H1 (cell line): ENCODE measurements around the gene B3GAT2. TPM values are rescaled to one million over a fixed set of nuclear protein-coding genes. Genes with fewer than 3 reads are reported as not detected.

Source experiments
- CTCF ChIA-PET: fragments of 300-600 bp; sonication (Branson Sonifier 250); formaldehyde crosslinking; loops from one replicate; lab custom pipeline; 2021; ENCODE audit not compliant: partially characterized antibody; lab: Charles Lee
- POLR2A ChIA-PET: fragments of 300-600 bp; sonication (Branson Sonifier 250); formaldehyde crosslinking; loops from one replicate; lab custom pipeline; 2021; ENCODE audit warnings: inconsistent platforms; ENCODE audit not compliant: partially characterized antibody; lab: Charles Lee
- DNase-seq, 2 experiments: peaks; one replicate each; pipeline versions ENCODE4 v3.0.0 to v3.0.0-alpha.2; 2010 to 2022; ENCODE audit warnings: low spot score in 2 of 2, low read depth in 1 of 2, mixed read lengths in 1 of 2
- FAIRE-seq: peaks from 2 replicates; lab custom pipeline; 2011; peaks lifted over from hg19 to GRCh38; lab: Jason Lieb, UNC
- H2AFZ ChIP-seq: 2 replicates; pipeline ENCODE4 v1.8.1; 2012; ENCODE audit warnings: low read length, inconsistent platforms
- H2AK5ac ChIP-seq: 2 replicates; pipeline ENCODE4 v1.6.1; 2013; ENCODE audit warnings: low read depth, low read length
- H2BK120ac ChIP-seq: replicated peaks from 2 replicates; pipeline ENCODE3; 2013; ENCODE audit warnings: low read depth, low read length, inconsistent platforms
- H2BK12ac ChIP-seq: 2 replicates; pipeline ENCODE4 v1.6.1; 2013; ENCODE audit warnings: low read depth, low read length
- H2BK15ac ChIP-seq: 2 replicates; pipeline ENCODE4 v1.6.1; 2013; ENCODE audit warnings: low read length
- H2BK20ac ChIP-seq: 2 replicates; pipeline ENCODE4 v1.6.1; 2013; ENCODE audit warnings: low read length
- H2BK5ac ChIP-seq: 2 replicates; pipeline ENCODE4 v1.6.1; 2013; ENCODE audit warnings: low read depth, low read length
- H3K14ac ChIP-seq: 2 replicates; pipeline ENCODE4 v1.6.1; 2013; ENCODE audit warnings: inconsistent platforms; ENCODE audit not compliant: insufficient read length
- H3K18ac ChIP-seq: 2 replicates; pipeline ENCODE4 v1.6.1; 2013; ENCODE audit warnings: low read length; ENCODE audit errors: extremely low read depth
- H3K23ac ChIP-seq: 2 replicates; pipeline ENCODE4 v1.6.1; 2013; ENCODE audit warnings: inconsistent platforms; ENCODE audit not compliant: insufficient read length
- H3K23me2 ChIP-seq: 2 replicates; pipeline ENCODE4 v1.6.1; 2013; ENCODE audit warnings: low read depth, low read length
- H3K27ac ChIP-seq: 2 replicates; pipeline ENCODE4 v1.6.1; 2011; ENCODE audit warnings: low read depth, low read length, inconsistent platforms
- H3K27me3 ChIP-seq, 4 experiments: replicated peaks in 1 of 4; 1 replicate in 1 of 4; 2 replicates in 3 of 4; pipeline versions ENCODE4 v1.6.1 to v1.8.1; 2011 to 2013; ENCODE audit warnings: low read length in 3 of 4, mild to moderate bottlenecking in 3 of 4, inconsistent platforms in 2 of 4, mixed read lengths in 2 of 4, moderate library complexity in 1 of 4; ENCODE audit not compliant: control insufficient read depth in 3 of 4, insufficient read depth in 3 of 4; ENCODE audit errors: extremely low read depth in 1 of 4
- H3K36me3 ChIP-seq, 4 experiments: 2 replicates each; pipeline versions ENCODE4 v1.6.1 to v1.8.1; 2011 to 2013; ENCODE audit warnings: mild to moderate bottlenecking in 4 of 4, low read length in 3 of 4, moderate library complexity in 2 of 4, control low read depth in 1 of 4, inconsistent platforms in 1 of 4; ENCODE audit not compliant: insufficient read depth in 4 of 4, control insufficient read depth in 2 of 4
- H3K4ac ChIP-seq: replicated peaks from 2 replicates; pipeline ENCODE3; 2013; ENCODE audit warnings: low read length, low read depth, mixed read lengths, inconsistent platforms; ENCODE audit not compliant: insufficient read length
- H3K4me1 ChIP-seq, 4 experiments: replicated peaks in 1 of 4; 1 replicate in 1 of 4; 2 replicates in 3 of 4; pipeline versions ENCODE4 v1.6.1 to v1.8.1; 2011 to 2013; ENCODE audit warnings: low read length in 3 of 4, inconsistent platforms in 2 of 4, mixed read lengths in 1 of 4; ENCODE audit not compliant: insufficient read depth in 4 of 4, control insufficient read depth in 3 of 4
- H3K4me2 ChIP-seq, 2 experiments: 2 replicates each; pipeline versions ENCODE4 v1.6.1 to v1.8.1; 2011 to 2013; ENCODE audit warnings: low read depth in 2 of 2, low read length in 2 of 2, control low read depth in 1 of 2, inconsistent platforms in 1 of 2, mild to moderate bottlenecking in 1 of 2; ENCODE audit not compliant: insufficient read depth in 1 of 2
- H3K4me3 ChIP-seq, 4 experiments: fragments of 200-600, 300-600 bp in 1 of 4; sonication (generic), shearing (Covaris generic), sonication (Bioruptor Twin) in 1 of 4; 2 replicates each; pipeline versions ENCODE4 v1.5.1 to v1.8.1; 2011 to 2016; ENCODE audit warnings: low read length in 4 of 4, low read depth in 3 of 4, control low read depth in 2 of 4, inconsistent platforms in 2 of 4, mild to moderate bottlenecking in 2 of 4, mixed read lengths in 1 of 4, moderate library complexity in 1 of 4; ENCODE audit not compliant: insufficient read depth in 2 of 4; ENCODE audit errors: extremely low read depth in 1 of 4
- H3K56ac ChIP-seq: replicated peaks from 2 replicates; pipeline ENCODE3; 2013; ENCODE audit warnings: low read depth, mild to moderate bottlenecking, mixed read lengths, low read length, inconsistent platforms; ENCODE audit not compliant: insufficient read length
- H3K79me1 ChIP-seq: 2 replicates; pipeline ENCODE4 v1.6.1; 2013; ENCODE audit warnings: low read depth, low read length, control low read depth
- H3K79me2 ChIP-seq, 2 experiments: 2 replicates each; pipeline versions ENCODE4 v1.6.1 to v1.8.1; 2012 to 2013; ENCODE audit warnings: low read length in 2 of 2, mild to moderate bottlenecking in 2 of 2, inconsistent platforms in 1 of 2; ENCODE audit not compliant: insufficient read depth in 2 of 2, control insufficient read depth in 1 of 2
- H3K9ac ChIP-seq, 4 experiments: replicated peaks in 1 of 4; 1 replicate in 1 of 4; 2 replicates in 3 of 4; pipeline versions ENCODE4 v1.6.1 to v1.8.1; 2011 to 2013; ENCODE audit warnings: low read depth in 3 of 4, low read length in 3 of 4, control low read depth in 2 of 4, mild to moderate bottlenecking in 2 of 4, moderate library complexity in 2 of 4, inconsistent platforms in 1 of 4; ENCODE audit errors: extremely low read depth in 1 of 4
- H3K9me3 ChIP-seq, 2 experiments: 2 replicates each; pipeline versions ENCODE4 v1.6.1 to v1.8.1; 2012 to 2013; ENCODE audit warnings: mild to moderate bottlenecking in 2 of 2, moderate library complexity in 2 of 2, control low read depth in 1 of 2, inconsistent platforms in 1 of 2, low read depth in 1 of 2, low read length in 1 of 2, mixed read lengths in 1 of 2; ENCODE audit not compliant: insufficient read depth in 2 of 2
- H4K20me1 ChIP-seq, 2 experiments: replicated peaks in 1 of 2; 2 replicates each; pipeline versions ENCODE3 to v1.8.1; 2011 to 2013; ENCODE audit warnings: inconsistent platforms in 2 of 2, low read length in 2 of 2, mild to moderate bottlenecking in 1 of 2; ENCODE audit not compliant: insufficient read depth in 2 of 2, control insufficient read depth in 1 of 2
- H4K5ac ChIP-seq: 2 replicates; pipeline ENCODE4 v1.6.1; 2013; ENCODE audit warnings: low read length, low read depth, mixed read lengths, inconsistent platforms; ENCODE audit not compliant: insufficient read length
- H4K8ac ChIP-seq: 2 replicates; pipeline ENCODE4 v1.8.0; 2013; ENCODE audit warnings: mild to moderate bottlenecking, moderate library complexity, low read length, inconsistent platforms; ENCODE audit not compliant: insufficient read depth; ENCODE audit errors: extremely low read depth
- H4K91ac ChIP-seq: replicated peaks from 2 replicates; pipeline ENCODE3; 2013; ENCODE audit warnings: low read length, mixed read lengths, inconsistent platforms; ENCODE audit not compliant: insufficient read length
- CBX8 ChIP-seq: fragments of 300-800, 300-1000 bp; sonication (generic); IDR thresholded peaks from 2 replicates; pipeline ENCODE4 v1.7.1; 2016; ENCODE audit warnings: low read depth, low read length, borderline replicate concordance
- CEBPB ChIP-seq: IDR thresholded peaks from 2 replicates; pipeline ENCODE4 v1.6.1; 2012; ENCODE audit warnings: low read depth, low read length
- CHD1 ChIP-seq: IDR thresholded peaks from 2 replicates; pipeline ENCODE4 v1.6.1; 2012; ENCODE audit warnings: low read depth, low read length, improper control_type of control experiment
- E2F6 ChIP-seq: IDR thresholded peaks from 2 replicates; pipeline ENCODE4 v1.6.1; 2012; ENCODE audit warnings: inconsistent platforms
- GTF2F1 ChIP-seq: IDR thresholded peaks from 2 replicates; pipeline ENCODE4 v1.6.1; 2012; ENCODE audit warnings: low read depth, low read length, improper control_type of control experiment, borderline replicate concordance
- KDM1A ChIP-seq: fragments of 200-600, 300-600 bp; sonication (generic); IDR thresholded peaks from 2 replicates; pipeline ENCODE4 v1.7.1; 2016; ENCODE audit warnings: mild to moderate bottlenecking, low read length, borderline replicate concordance
- KDM5A ChIP-seq: fragments of 200-600 bp; IDR thresholded peaks from 2 replicates; pipeline ENCODE4 v1.7.1; 2012; ENCODE audit warnings: mild to moderate bottlenecking, low read length, inconsistent platforms, mixed read lengths
- RNF2 ChIP-seq: fragments of 200-900, 300-1000 bp; sonication (generic); IDR thresholded peaks from 2 replicates; pipeline ENCODE4 v1.7.1; 2016; ENCODE audit warnings: borderline replicate concordance, low read depth, mild to moderate bottlenecking, antibody characterized with exemption, low read length; ENCODE audit not compliant: poor library complexity, severe bottlenecking; ENCODE audit errors: missing control alignments
- SAP30 ChIP-seq: fragments of 300-600 bp; sonication (generic); IDR thresholded peaks from 2 replicates; pipeline ENCODE4 v1.7.1; 2012; ENCODE audit warnings: low read length, moderate library complexity, mild to moderate bottlenecking, inconsistent platforms; ENCODE audit not compliant: insufficient read depth, insufficient replicate concordance
- SP4 ChIP-seq: IDR thresholded peaks from 2 replicates; pipeline ENCODE4 v1.6.1; 2012; ENCODE audit warnings: low read length, inconsistent platforms
- SRF ChIP-seq: IDR thresholded peaks from 2 replicates; pipeline ENCODE4 v1.6.1; 2011; ENCODE audit warnings: mild to moderate bottlenecking, low read depth, low read length, moderate library complexity
- SUZ12 ChIP-seq: fragments of 200-600 bp; sonication (generic); IDR thresholded peaks from 2 replicates; pipeline ENCODE4 v1.6.1; 2012; ENCODE audit warnings: mild to moderate bottlenecking, inconsistent platforms, low read length, moderate library complexity, mixed read lengths
- YY1 ChIP-seq: IDR thresholded peaks from 2 replicates; pipeline ENCODE4 v1.6.1; 2011; ENCODE audit warnings: low read depth, mild to moderate bottlenecking, low read length
- WGBS, 2 experiments: shearing (Covaris generic) in 1 of 2; methylation state at CpG; one replicate each; pipeline versions ENCODE4 v1.1.6 to v1.1.7; 2013 to 2015; ENCODE audit warnings: low lambda C conversion rate in 2 of 2, mixed read lengths in 2 of 2, inconsistent platforms in 1 of 2, low coverage in 1 of 2, missing lambda C conversion rate in 1 of 2; ENCODE audit not compliant: insufficient replicate concordance in 2 of 2, insufficient coverage in 1 of 2, insufficient read length in 1 of 2; ENCODE audit errors: extremely low coverage in 1 of 2, missing lambda C conversion rate in 1 of 2; 5-methylcytosine and 5-hydroxymethylcytosine counted together
- polyA plus RNA-seq, 7 experiments: library from polyadenylated mRNA; depleted of rRNA in 3 of 7; stranded (reverse) in 5 of 7; unstranded in 2 of 7; fragments of >200 nt in 5 of 7; fragments of 200-250 nt in 2 of 7; gene quantifications; 1 replicate in 5 of 7; 2 replicates in 1 of 7; 4 replicates in 1 of 7; pipeline versions ENCODE4 v1.2.1 to v1.2.3, GENCODE V29; 2011 to 2013; ENCODE audit warnings: missing spikeins in 2 of 7, mixed read lengths in 2 of 7
- total RNA-seq: library from RNA; stranded (reverse); fragmentation: NEBNext Ultra II Directional; extraction: Animal tissue kit (Norgen Biotek cat#: 25700); gene quantifications from 2 replicates; pipeline ENCODE4 v1.2.1, GENCODE V29; 2021

The B3GAT2 gene
- total and polyA plus RNA-seq, 2 of the 8 experiments (the other 6 are each of a cell fraction or from before 2014, with no cell fraction given), result 0.83 to 1.9 TPM

GRCh38 chr6:70933853-70934252 lies 23.0 kb downstream of the B3GAT2 start:
- H3K18ac ChIP-seq, result no peak overlapping the region
- H2BK15ac ChIP-seq, result no peak overlapping the region
- no peak for TF ChIP-seq YY1
- TF ChIP-seq CHD1, result no peak
- no peak for TF ChIP-seq GTF2F1
- TF ChIP-seq SP4, result no peak
- no peak for TF ChIP-seq CBX8
- TF ChIP-seq SAP30, result no peak
- no peak for TF ChIP-seq E2F6
- TF ChIP-seq SUZ12, result no peak
- no peak for TF ChIP-seq CEBPB
- TF ChIP-seq RNF2, result no peak
- TF ChIP-seq KDM5A, result no peak
- no peak for TF ChIP-seq KDM1A
- TF ChIP-seq SRF, result no peak
- no peak overlapping the region for H3K27ac ChIP-seq
- no peak overlapping the region for H3K56ac ChIP-seq
- H2BK120ac ChIP-seq, result no peak overlapping the region
- FAIRE-seq (no peak), DNase-seq (no peak)
- H4K8ac ChIP-seq, result no peak overlapping the region
- ChIA-PET CTCF (interaction anchor here (1.4 to 1.6 kb wide), 2 partner anchors 22 to 49 kb away, joined by 4 read pairs; no protein-coding TSS in a partner anchor), POLR2A (no interaction called here)
- no peak overlapping the region for H3K4me3 ChIP-seq
- H3K9me3 ChIP-seq, result no peaks in the 10 kb centered on the region
- H3K9ac ChIP-seq, result no peak overlapping the region
- H3K27me3 ChIP-seq, result no peaks in the 10 kb centered on the region
- no peak overlapping the region for H2AFZ ChIP-seq
- H3K14ac ChIP-seq, result no peak overlapping the region
- H3K79me1 ChIP-seq, result no peaks in the 10 kb centered on the region
- no peaks in the 10 kb centered on the region for H3K79me2 ChIP-seq
- WGBS, 2 experiments, result 84% methylated on average over 3 of the region's 3 CpGs; no CpG with 5 or more reads in 1 of the 2 experiments
- no peak overlapping the region for H4K91ac ChIP-seq
- H3K23me2 ChIP-seq, result no peaks in the 10 kb centered on the region
- no peak overlapping the region for H2AK5ac ChIP-seq
- H4K20me1 ChIP-seq, result no peaks in the 10 kb centered on the region
- H3K23ac ChIP-seq, result no peak overlapping the region
- no peak overlapping the region for H2BK12ac ChIP-seq
- no peak overlapping the region for H3K4me2 ChIP-seq
- no peak overlapping the region for H4K5ac ChIP-seq
- no peaks in the 10 kb centered on the region for H3K36me3 ChIP-seq
- no peak overlapping the region for H3K4ac ChIP-seq
- H2BK20ac ChIP-seq, result no peak overlapping the region
- H2BK5ac ChIP-seq, result no peak overlapping the region
- H3K4me1 ChIP-seq, result no peaks in the 10 kb centered on the region
